ENCODE measurements around the gene COPS9. TPM values are rescaled to one million over a fixed set of nuclear protein-coding genes. Genes with fewer than 3 reads are reported as not detected.

COPS9 gene
- total and polyA plus RNA-seq, 2 donors (not counting 1 experiment from before 2014, with no cell fraction given) = 48.7 to 69.9 TPM

DNA sequence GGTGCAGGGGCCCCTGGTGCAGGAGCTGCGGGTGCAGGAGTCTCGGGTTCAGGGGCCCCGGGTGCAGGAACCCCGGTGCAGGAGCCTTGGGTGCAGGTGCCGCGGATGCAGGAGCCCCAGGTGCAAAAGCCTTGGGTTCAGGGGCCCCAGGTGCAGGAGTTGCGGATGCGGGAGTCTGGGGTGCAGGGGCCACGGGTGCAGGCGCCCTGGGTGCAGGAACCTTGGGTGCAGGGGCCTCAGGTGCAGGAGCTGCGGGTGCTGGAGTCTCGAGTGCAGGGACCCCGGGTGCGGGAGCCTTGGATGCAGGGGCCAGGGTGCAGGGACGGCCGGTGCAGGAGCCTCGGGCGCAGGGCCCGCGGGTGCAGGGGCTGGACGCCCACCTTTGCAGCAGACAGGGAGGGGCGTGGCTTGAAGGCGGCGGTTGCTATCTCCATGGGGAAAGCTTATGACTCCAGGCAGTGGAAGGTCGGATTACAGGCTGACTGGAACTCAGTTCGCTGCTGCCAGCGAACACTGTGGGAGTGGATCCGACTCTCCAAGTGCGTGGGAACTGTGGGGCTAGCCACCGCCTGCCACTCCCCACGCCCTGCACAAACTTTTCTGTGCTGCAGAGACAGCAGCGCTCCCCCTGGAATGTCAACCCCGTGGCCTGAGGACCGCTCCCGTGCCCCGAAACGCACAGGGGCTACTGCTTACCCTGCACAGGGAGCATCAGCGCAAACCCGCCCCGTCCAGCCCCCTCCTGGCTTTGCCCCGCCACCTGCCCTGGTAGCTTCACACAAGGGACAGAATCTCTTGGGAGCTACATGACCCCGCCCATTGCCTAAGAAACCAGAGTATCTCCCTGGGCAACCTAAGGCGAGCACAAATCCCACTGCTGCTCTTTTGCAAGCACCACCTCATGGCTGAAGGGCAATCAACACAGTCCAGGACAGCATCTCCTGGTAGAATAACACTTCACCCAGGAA is 40.3 kb downstream of the COPS9 start:
- H3K79me2 ChIP-seq (ENCODE audit: control insufficient read depth, insufficient read depth, low read length) = no peaks in the 10 kb centered on the region
- H3K4me3 ChIP-seq (ENCODE audit: control extremely low read depth in 1 of 5, extremely low read depth in 1 of 5, insufficient read depth in 1 of 5, low read depth in 2 of 5, low read length in 4 of 5) = no peak overlapping the region
- ATAC-seq (ENCODE audit: low read depth) (no peak), DNase-seq (no peak)
- no peak overlapping the region for H3K4me2 ChIP-seq (replicated peaks; ENCODE audit: low read depth, low read length, poor library complexity, severe bottlenecking)
- no peak overlapping the region for H2AFZ ChIP-seq (ENCODE audit: insufficient read depth, low read depth, low read length, poor library complexity, severe bottlenecking)
- Mint-ChIP-seq H3K4me1 (no peaks in the 10 kb centered on the region), H3K27me3 (peaks cover 68% of the 10 kb centered on the region), H3K4me3 (no peak overlapping the region), H3K27ac (no peak overlapping the region), H3K9me3 (ENCODE audit: insufficient read depth) (peaks cover 8% of the 10 kb centered on the region)
- intact Hi-C loops (cut with micrococcal nuclease) = no loop called here
- TF ChIP-seq, protein P1, sequence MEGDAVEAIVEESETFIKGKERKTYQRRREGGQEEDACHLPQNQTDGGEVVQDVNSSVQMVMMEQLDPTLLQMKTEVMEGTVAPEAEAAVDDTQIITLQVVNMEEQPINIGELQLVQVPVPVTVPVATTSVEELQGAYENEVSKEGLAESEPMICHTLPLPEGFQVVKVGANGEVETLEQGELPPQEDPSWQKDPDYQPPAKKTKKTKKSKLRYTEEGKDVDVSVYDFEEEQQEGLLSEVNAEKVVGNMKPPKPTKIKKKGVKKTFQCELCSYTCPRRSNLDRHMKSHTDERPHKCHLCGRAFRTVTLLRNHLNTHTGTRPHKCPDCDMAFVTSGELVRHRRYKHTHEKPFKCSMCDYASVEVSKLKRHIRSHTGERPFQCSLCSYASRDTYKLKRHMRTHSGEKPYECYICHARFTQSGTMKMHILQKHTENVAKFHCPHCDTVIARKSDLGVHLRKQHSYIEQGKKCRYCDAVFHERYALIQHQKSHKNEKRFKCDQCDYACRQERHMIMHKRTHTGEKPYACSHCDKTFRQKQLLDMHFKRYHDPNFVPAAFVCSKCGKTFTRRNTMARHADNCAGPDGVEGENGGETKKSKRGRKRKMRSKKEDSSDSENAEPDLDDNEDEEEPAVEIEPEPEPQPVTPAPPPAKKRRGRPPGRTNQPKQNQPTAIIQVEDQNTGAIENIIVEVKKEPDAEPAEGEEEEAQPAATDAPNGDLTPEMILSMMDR (IDR thresholded peaks at IDR 0.05) = no peak
- TF ChIP-seq EZH2 (IDR thresholded peaks at IDR 0.05; ENCODE audit: borderline replicate concordance, insufficient read depth, low read depth, low read length, poor library complexity, severe bottlenecking) = no peak
- ChIA-PET CTCF (no interaction called here), POLR2A (interaction anchor here (0.7 kb wide), 1 partner anchor 22 kb away, joined by 4 read pairs; no protein-coding TSS in a partner anchor)
- no peaks in the 10 kb centered on the region for H4K20me1 ChIP-seq (ENCODE audit: control insufficient read depth, insufficient read depth, low read length, poor library complexity, severe bottlenecking)
- H3K9ac ChIP-seq (ENCODE audit: low read length) = no peak overlapping the region
- peaks cover 0 to 18% (median 0%) of the 10 kb centered on the region in 3 donors for H3K9me3 ChIP-seq (ENCODE audit: control extremely low read depth in 1 of 3, control insufficient read depth in 2 of 3, insufficient read depth in 1 of 3, low read length in 2 of 3)
- H3K27me3 ChIP-seq (replicated peaks in 1 of 4; ENCODE audit: control extremely low read depth in 1 of 4, control insufficient read depth in 3 of 4, insufficient read depth in 4 of 4, low read length in 3 of 4) = peaks cover 0 to 38% (median 27%) of the 10 kb centered on the region in 4 experiments
- 17% methylated on average over 43 of the region's 43 CpGs for whole genome bisulfite sequencing (ENCODE audit: insufficient coverage)
- H3K27ac ChIP-seq (ENCODE audit: low read length in 2 of 2) = no peak overlapping the region
- no peaks in the 10 kb centered on the region for H3K36me3 ChIP-seq (replicated peaks in 1 of 2; ENCODE audit: control extremely low read depth in 1 of 2, control insufficient read depth in 1 of 2, extremely low read depth in 1 of 2, insufficient read depth in 2 of 2, low read length in 1 of 2)
- no peaks in the 10 kb centered on the region for H3K4me1 ChIP-seq (ENCODE audit: control insufficient read depth in 2 of 2, insufficient read depth in 2 of 2, low read length in 2 of 2)

GRCh38 chr2:240089306-240089705 is 46.8 kb downstream of the COPS9 start:
- Histone ChIP-seq H4K20me1 (ENCODE audit: control insufficient read depth, insufficient read depth, low read length, poor library complexity, severe bottlenecking) (no peaks in the 10 kb centered on the region), H2AFZ (ENCODE audit: insufficient read depth, low read depth, low read length, poor library complexity, severe bottlenecking) (no peak overlapping the region), H3K27me3 (replicated peaks in 1 of 4; ENCODE audit: control extremely low read depth in 1 of 4, control insufficient read depth in 3 of 4, insufficient read depth in 4 of 4, low read length in 3 of 4) (peaks cover 0 to 11% (median 2%) of the 10 kb centered on the region in 4 experiments), H3K9ac (ENCODE audit: low read length) (no peak overlapping the region), H3K27ac (ENCODE audit: low read length in 2 of 2) (no peak overlapping the region), H3K36me3 (replicated peaks in 1 of 2; ENCODE audit: control extremely low read depth in 1 of 2, control insufficient read depth in 1 of 2, extremely low read depth in 1 of 2, insufficient read depth in 2 of 2, low read length in 1 of 2) (no peaks in the 10 kb centered on the region), H3K9me3 (ENCODE audit: control extremely low read depth in 1 of 3, control insufficient read depth in 2 of 3, insufficient read depth in 1 of 3, low read length in 2 of 3) (peaks cover 2 to 8% (median 6%) of the 10 kb centered on the region in 3 donors), H3K4me3 (ENCODE audit: control extremely low read depth in 1 of 5, extremely low read depth in 1 of 5, insufficient read depth in 1 of 5, low read depth in 2 of 5, low read length in 4 of 5) (no peak overlapping the region), H3K4me1 (ENCODE audit: control insufficient read depth in 2 of 2, insufficient read depth in 2 of 2, low read length in 2 of 2) (no peaks in the 10 kb centered on the region), H3K79me2 (ENCODE audit: control insufficient read depth, insufficient read depth, low read length) (no peaks in the 10 kb centered on the region), H3K4me2 (replicated peaks; ENCODE audit: low read depth, low read length, poor library complexity, severe bottlenecking) (no peak overlapping the region)
- no peak overlapping the region for H3K27ac Mint-ChIP-seq
- DNase-seq = no peak
- no peaks in the 10 kb centered on the region for H3K4me1 Mint-ChIP-seq
- no peak for ATAC-seq (ENCODE audit: low read depth)
- WGBS (ENCODE audit: insufficient coverage) = 93% methylated on average over 4 of the region's 5 CpGs
- ChIA-PET CTCF (no interaction called here), POLR2A (no interaction called here)
- TF ChIP-seq, protein P1 (IDR thresholded peaks at IDR 0.05) = no peak
- no peak for TF ChIP-seq EZH2 (IDR thresholded peaks at IDR 0.05; ENCODE audit: borderline replicate concordance, insufficient read depth, low read depth, low read length, poor library complexity, severe bottlenecking)
- intact Hi-C loops (cut with micrococcal nuclease) = no loop called here
- H3K9me3 Mint-ChIP-seq (ENCODE audit: insufficient read depth) = peaks cover 11% of the 10 kb centered on the region
- no peak overlapping the region for H3K4me3 Mint-ChIP-seq
- H3K27me3 Mint-ChIP-seq = peaks cover 44% of the 10 kb centered on the region

Measured in B cell (primary cell).